H9 (cell line): Measurements from ENCODE around the gene TMCC2. TPM values are rescaled to one million over a fixed set of nuclear protein-coding genes. Genes with fewer than 3 reads are reported as not detected.

ENCODE experiments used
- DNase-seq: peaks from one replicate; pipeline ENCODE4 v3.0.0-alpha.2; 2017
- H2AFZ ChIP-seq: one replicate; pipeline ENCODE4 v1.6.1; 2013; ENCODE audit warnings: mild to moderate bottlenecking, low read length, control low read depth, moderate library complexity
- H2AK5ac ChIP-seq: 2 replicates; pipeline ENCODE4 v1.6.1; 2013; ENCODE audit warnings: low read length, control low read depth, mixed read lengths; ENCODE audit not compliant: insufficient read length
- H2BK120ac ChIP-seq: one replicate; pipeline ENCODE4 v1.6.1; 2013; ENCODE audit warnings: low read depth, mild to moderate bottlenecking, low read length, control low read depth, inconsistent platforms; ENCODE audit not compliant: poor library complexity, severe bottlenecking
- H2BK12ac ChIP-seq: 2 replicates; pipeline ENCODE4 v1.6.1; 2013; ENCODE audit warnings: low read length, control low read depth, mixed read lengths, low read depth; ENCODE audit not compliant: insufficient read length
- H2BK15ac ChIP-seq: 2 replicates; pipeline ENCODE4 v1.6.1; 2013; ENCODE audit warnings: low read depth, low read length, control low read depth
- H2BK20ac ChIP-seq: one replicate; pipeline ENCODE4 v1.6.1; 2013; ENCODE audit warnings: low read depth, mild to moderate bottlenecking, low read length, control low read depth, inconsistent platforms; ENCODE audit not compliant: poor library complexity, severe bottlenecking
- H2BK5ac ChIP-seq: 2 replicates; pipeline ENCODE4 v1.6.1; 2013; ENCODE audit warnings: low read length, control low read depth, mixed read lengths; ENCODE audit not compliant: insufficient read length
- H3K14ac ChIP-seq: 2 replicates; pipeline ENCODE4 v1.6.1; 2013; ENCODE audit warnings: low read length, control low read depth; ENCODE audit not compliant: insufficient read depth
- H3K18ac ChIP-seq: 2 replicates; pipeline ENCODE4 v1.6.1; 2013; ENCODE audit warnings: low read depth, mild to moderate bottlenecking, mixed read lengths, low read length, control low read depth; ENCODE audit not compliant: insufficient read length
- H3K23ac ChIP-seq: 2 replicates; pipeline ENCODE4 v1.6.1; 2013; ENCODE audit warnings: low read length, control low read depth, mixed read lengths, low read depth; ENCODE audit not compliant: insufficient read length
- H3K23me2 ChIP-seq: 2 replicates; pipeline ENCODE4 v1.6.1; 2013; ENCODE audit warnings: low read depth, mild to moderate bottlenecking, mixed read lengths, low read length, control low read depth; ENCODE audit not compliant: insufficient read length, poor library complexity, severe bottlenecking
- H3K27ac ChIP-seq: 2 replicates; pipeline ENCODE4 v1.5.1; 2013; ENCODE audit warnings: low read length, control low read depth, mixed read lengths, low read depth; ENCODE audit not compliant: insufficient read length
- H3K27me3 ChIP-seq: 2 replicates; pipeline ENCODE4 v1.6.1; 2013; ENCODE audit warnings: low read length, control low read depth, inconsistent platforms; ENCODE audit not compliant: insufficient read depth
- H3K4ac ChIP-seq: 2 replicates; pipeline ENCODE4 v1.6.1; 2013; ENCODE audit warnings: low read depth, mild to moderate bottlenecking, control low read depth, inconsistent platforms, low read length, moderate library complexity
- H3K4me1 ChIP-seq: 2 replicates; pipeline ENCODE4 v1.6.1; 2013; ENCODE audit warnings: low read length, control low read depth, inconsistent platforms; ENCODE audit not compliant: insufficient read depth
- H3K4me2 ChIP-seq: 2 replicates; pipeline ENCODE4 v1.6.1; 2013; ENCODE audit warnings: low read length, control low read depth, mixed read lengths; ENCODE audit not compliant: insufficient read length, insufficient read depth
- H3K56ac ChIP-seq: 2 replicates; pipeline ENCODE4 v1.6.1; 2013; ENCODE audit warnings: low read depth, mild to moderate bottlenecking, mixed read lengths, low read length, control low read depth; ENCODE audit not compliant: insufficient read length
- H3K79me1 ChIP-seq: 2 replicates; pipeline ENCODE4 v1.6.1; 2013; ENCODE audit warnings: low read depth, mild to moderate bottlenecking, moderate library complexity, low read length, control low read depth, inconsistent platforms; ENCODE audit not compliant: insufficient read depth, poor library complexity, severe bottlenecking
- H3K79me2 ChIP-seq: 2 replicates; pipeline ENCODE4 v1.6.1; 2013; ENCODE audit warnings: low read length, control low read depth, inconsistent platforms; ENCODE audit not compliant: insufficient read depth
- H3K9ac ChIP-seq: 2 replicates; pipeline ENCODE4 v1.6.1; 2013; ENCODE audit warnings: low read length, control low read depth, mixed read lengths; ENCODE audit not compliant: insufficient read length; ENCODE audit errors: extremely low read depth
- H3K9me3 ChIP-seq: one replicate; pipeline ENCODE4 v1.6.1; 2013; ENCODE audit warnings: low read depth, low read length, inconsistent platforms; ENCODE audit not compliant: control insufficient read depth
- H3T11ph ChIP-seq: one replicate; pipeline ENCODE4 v1.6.1; 2013; ENCODE audit warnings: mild to moderate bottlenecking, low read length, control low read depth, inconsistent platforms
- H4K20me1 ChIP-seq: one replicate; pipeline ENCODE4 v1.6.1; 2013; ENCODE audit not compliant: control insufficient read depth, insufficient read length, insufficient read depth
- H4K5ac ChIP-seq: 2 replicates; pipeline ENCODE4 v1.6.1; 2013; ENCODE audit warnings: low read depth, mild to moderate bottlenecking, mixed read lengths, low read length, control low read depth; ENCODE audit not compliant: insufficient read length
- H4K8ac ChIP-seq: replicated peaks from 2 replicates; pipeline ENCODE4 v1.6.1; 2013; ENCODE audit warnings: low read length, control low read depth, mixed read lengths, low read depth; ENCODE audit not compliant: insufficient read length
- H4K91ac ChIP-seq: 2 replicates; pipeline ENCODE4 v1.6.1; 2013; ENCODE audit warnings: low read depth, mild to moderate bottlenecking, moderate library complexity, mixed read lengths, low read length, control low read depth; ENCODE audit not compliant: insufficient read length
- H3K27ac Mint-ChIP-seq, 3 experiments: 2 replicates in 2 of 3; 3 replicates in 1 of 3; pipeline ENCODE4 v1.8.0; 2020 to 2021; ENCODE audit warnings: mixed read lengths in 3 of 3, mild to moderate bottlenecking in 1 of 3, moderate library complexity in 1 of 3
- H3K27me3 Mint-ChIP-seq: 2 replicates; pipeline ENCODE4 v1.8.0; 2021; ENCODE audit warnings: low read depth, mild to moderate bottlenecking, moderate library complexity, mixed read lengths
- H3K36me3 Mint-ChIP-seq, 3 experiments: 2 replicates in 2 of 3; 3 replicates in 1 of 3; pipeline ENCODE4 v1.8.0; 2020 to 2021; ENCODE audit warnings: low read depth in 3 of 3, mixed read lengths in 3 of 3; ENCODE audit not compliant: insufficient read depth in 1 of 3
- H3K4me1 Mint-ChIP-seq, 2 experiments: 2 replicates each; pipeline ENCODE4 v1.8.0; 2020; ENCODE audit warnings: mixed read lengths in 2 of 2
- H3K4me3 Mint-ChIP-seq, 2 experiments: 2 replicates in 1 of 2; 3 replicates in 1 of 2; pipeline ENCODE4 v1.8.0; 2020 to 2021; ENCODE audit warnings: mild to moderate bottlenecking in 2 of 2, mixed read lengths in 2 of 2, moderate library complexity in 1 of 2
- H3K9me3 Mint-ChIP-seq, 2 experiments: 2 replicates in 1 of 2; 3 replicates in 1 of 2; pipeline ENCODE4 v1.8.0; 2020; ENCODE audit warnings: mild to moderate bottlenecking in 2 of 2, mixed read lengths in 2 of 2, moderate library complexity in 1 of 2
- CTCF ChIP-seq: fragments of 200-600 bp; sonication (generic); conservative IDR thresholded peaks from 3 replicates; pipeline ENCODE4 v1.8.0; 2021; ENCODE audit warnings: antibody characterized with exemption, mild to moderate bottlenecking
- WGBS: extraction: QIAGEN DNeasy Blood & Tissue Kit; methylation state at CpG from one replicate; pipeline ENCODE4 v1.1.7; 2013; ENCODE audit warnings: missing lambda C conversion rate, low lambda C conversion rate, mixed read lengths; ENCODE audit not compliant: insufficient read length; ENCODE audit errors: extremely low coverage; 5-methylcytosine and 5-hydroxymethylcytosine counted together
- total RNA-seq: library from RNA; stranded (reverse); gene quantifications from 2 replicates; pipeline ENCODE4 v1.2.1, GENCODE V29; 2021

The TMCC2 gene
- total RNA-seq, 1 experiment from 2014 or later: 11.7 TPM

GRCh38 chr1:205291596-205291995, 63.9 kb downstream of the TMCC2 start:
- no peaks in the 10 kb centered on the region for H3K9me3 Mint-ChIP-seq
- H3K27ac Mint-ChIP-seq: no peak overlapping the region
- no peak overlapping the region for H3K9ac ChIP-seq
- no peak overlapping the region for H3K4ac ChIP-seq
- no peak overlapping the region for H2AFZ ChIP-seq
- H3K23ac ChIP-seq: no peak overlapping the region
- H4K91ac ChIP-seq: no peak overlapping the region
- no peak overlapping the region for H3K14ac ChIP-seq
- TF ChIP-seq CTCF: no peak
- H3K4me2 ChIP-seq: no peak overlapping the region
- H3K23me2 ChIP-seq: no peaks in the 10 kb centered on the region
- H3K18ac ChIP-seq: no peak overlapping the region
- H4K20me1 ChIP-seq: no peaks in the 10 kb centered on the region
- H2BK120ac ChIP-seq: no peak overlapping the region
- no peaks in the 10 kb centered on the region for H3K27me3 ChIP-seq
- H4K5ac ChIP-seq: no peak overlapping the region
- WGBS: no CpG with 5 or more reads among the region's 6 CpGs
- H3K27me3 Mint-ChIP-seq: no peaks in the 10 kb centered on the region; the same call in 1 of the 2 replicates
- no peak overlapping the region for H3T11ph ChIP-seq
- no peak overlapping the region for H3K56ac ChIP-seq
- H4K8ac ChIP-seq: no peak overlapping the region
- no peak overlapping the region for H2BK20ac ChIP-seq
- no peak for DNase-seq
- H2BK15ac ChIP-seq: no peak overlapping the region
- no peaks in the 10 kb centered on the region for H3K79me2 ChIP-seq
- no peaks in the 10 kb centered on the region for H3K79me1 ChIP-seq
- no peaks in the 10 kb centered on the region; a peak in 1 of 7 replicates for H3K36me3 Mint-ChIP-seq
- H3K9me3 ChIP-seq: no peaks in the 10 kb centered on the region
- no peak overlapping the region for H3K4me3 Mint-ChIP-seq
- H2AK5ac ChIP-seq: no peak overlapping the region
- peak overlapping the region; percentile 16 for H2BK12ac ChIP-seq
- H3K27ac ChIP-seq: no peak overlapping the region
- H3K4me1 ChIP-seq: peaks cover 13% of the 10 kb centered on the region
- H3K4me1 Mint-ChIP-seq: peaks cover 52 to 59% of the 10 kb centered on the region in 2 experiments
- H2BK5ac ChIP-seq: no peak overlapping the region
